GM19023 (cell line): ENCODE results near the gene CBFB.
"Not testable (repeated sequence)": the region's sequence is repeated elsewhere in the genome, so short reads cannot be mapped to it uniquely, and the experiment has no call there.

ENCODE experiments used
- ATAC-seq: cut with Tn5 transposase; IDR thresholded peaks from one replicate; pipeline ENCODE4 v1.9.1; 2021; ENCODE audit warnings: mild to moderate bottlenecking, moderate library complexity; ENCODE audit not compliant: unreplicated experiment

CBFB gene

GRCh38 chr16:67120025-67120424 is 91.1 kb downstream of the CBFB start:
- no peak for ATAC-seq

GRCh38 chr16:67122799-67123198 is 93.8 kb downstream of the CBFB start:
- not testable (repeated sequence) for ATAC-seq

- ATAC-seq = no peak
Observed at GRCh38 chr16:67128417-67128816, 99.5 kb downstream of the CBFB start.

- no peak for ATAC-seq
Observed at GRCh38 chr16:67128887-67129286, 99.9 kb downstream of the CBFB start.

- ATAC-seq = no peak
Observed at GRCh38 chr16:67129422-67129821, 100.5 kb downstream of the CBFB start.

- ATAC-seq = no peak
Observed at GRCh38 chr16:67137605-67138004, 108.7 kb downstream of the CBFB start.

- no peak for ATAC-seq
Observed at GRCh38 chr16:67141391-67141790, 112.4 kb downstream of the CBFB start.

- no peak for ATAC-seq
Observed at GRCh38 chr16:67142342-67142741, 113.4 kb downstream of the CBFB start.

GRCh38 chr16:67144943-67145342 is 116.0 kb downstream of the CBFB start:
- ATAC-seq = no peak

- ATAC-seq = no peak
Observed at GRCh38 chr16:67145746-67146145, 116.8 kb downstream of the CBFB start.

GRCh38 chr16:67146523-67147357 is 117.8 kb downstream of the CBFB start:
- no peak for ATAC-seq

GRCh38 chr16:67147437-67148140 is 118.6 kb downstream of the CBFB start:
- no peak for ATAC-seq

GRCh38 chr16:67148221-67148620 is 119.3 kb downstream of the CBFB start:
- ATAC-seq = no peak

GRCh38 chr16:67148656-67149275 is 119.8 kb downstream of the CBFB start:
- no peak for ATAC-seq

- ATAC-seq = no peak
Observed at GRCh38 chr16:67149276-67150046, 120.5 kb downstream of the CBFB start.

- ATAC-seq = peak; percentile 46
Observed at GRCh38 chr16:67150047-67150832, 121.3 kb downstream of the CBFB start.
